ENCODE data around the gene RRAD.
A peak's percentile ranks its signal among the peaks of the same experiment; 100 is the strongest.
"Not testable (repeated sequence)": the region's sequence is repeated elsewhere in the genome, so short reads cannot be mapped to it uniquely, and the experiment has no call there.

The RRAD gene

DNA sequence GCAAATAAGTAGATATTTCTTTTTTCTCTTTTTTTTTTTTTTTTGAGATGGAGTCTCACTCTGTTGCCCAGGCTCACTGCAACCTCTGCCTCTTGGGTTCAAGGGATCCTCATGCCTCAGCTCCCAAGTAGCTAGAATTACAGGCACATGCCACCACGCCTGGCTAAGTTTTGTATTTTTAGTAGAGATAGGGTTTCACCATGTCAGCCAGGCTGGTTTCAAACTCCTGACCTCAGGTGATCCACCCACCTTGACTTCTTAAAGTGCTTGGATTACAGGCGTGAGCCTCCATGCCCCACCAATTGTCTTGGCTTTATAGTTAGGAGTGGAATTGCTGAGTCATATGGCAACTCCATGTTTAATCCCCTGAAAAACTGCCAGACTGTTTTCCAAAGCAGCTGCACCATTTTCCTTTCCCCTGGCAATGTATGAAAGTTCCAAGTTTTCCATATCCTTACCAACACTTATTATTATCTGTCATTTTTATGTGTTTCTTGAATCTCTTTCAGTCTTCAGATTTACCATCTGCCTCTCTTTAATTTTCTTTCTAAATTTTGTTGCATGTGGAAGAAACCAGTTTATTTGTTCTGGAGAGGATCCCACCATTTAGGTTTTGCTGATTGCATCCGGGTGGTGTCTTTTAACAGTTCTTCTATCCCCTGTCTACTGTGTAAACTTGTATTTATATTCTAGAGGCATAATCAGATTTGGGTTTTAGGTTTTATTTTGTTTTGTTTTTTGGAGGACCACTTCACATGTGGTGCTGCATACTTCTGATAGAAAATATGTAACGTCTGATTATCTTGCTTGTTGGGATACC lies 25.8 kb upstream of the RRAD start:
- DNase-seq = peak; percentile 25

DNA sequence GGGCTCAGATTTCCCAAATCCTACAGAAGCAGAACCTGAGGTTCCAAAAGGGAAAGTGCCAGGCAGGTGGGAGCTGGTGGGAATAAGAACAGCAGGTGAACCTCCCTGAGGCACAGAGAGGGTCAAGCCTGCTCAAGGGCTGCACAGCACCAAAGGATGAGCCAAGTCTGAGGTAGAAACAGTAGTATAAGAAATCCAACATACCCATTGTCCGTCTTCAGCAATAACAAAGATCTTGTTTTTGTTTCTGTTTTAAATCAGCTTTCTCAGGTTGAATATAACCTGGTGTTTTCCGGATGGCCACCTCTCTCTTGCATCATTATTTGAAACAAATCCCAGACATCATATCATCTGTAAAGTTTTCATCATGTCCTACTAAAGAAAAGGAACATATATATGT lies 25.1 kb upstream of the RRAD start:
- no peak for DNase-seq

DNA sequence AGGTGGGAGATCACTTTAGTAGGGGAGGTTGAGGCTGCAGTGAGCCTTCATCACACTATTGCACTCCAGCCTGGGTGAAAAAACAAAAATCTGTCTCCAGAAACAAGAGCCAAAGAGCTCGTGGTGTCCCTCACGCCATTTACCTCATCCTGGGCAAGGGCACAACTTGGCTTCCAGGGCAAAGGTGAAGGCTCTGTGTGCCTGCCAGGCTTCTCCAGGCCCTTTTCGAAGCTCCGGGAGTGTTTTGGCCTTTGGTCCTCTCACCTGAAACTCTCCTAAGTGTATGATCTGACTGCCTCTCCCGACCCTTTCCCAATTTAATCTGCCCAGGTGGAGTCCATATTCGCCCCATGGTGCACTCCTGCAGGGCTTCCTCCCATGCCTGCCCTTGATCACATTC lies 24.1 kb upstream of the RRAD start:
- no peak for DNase-seq

DNA sequence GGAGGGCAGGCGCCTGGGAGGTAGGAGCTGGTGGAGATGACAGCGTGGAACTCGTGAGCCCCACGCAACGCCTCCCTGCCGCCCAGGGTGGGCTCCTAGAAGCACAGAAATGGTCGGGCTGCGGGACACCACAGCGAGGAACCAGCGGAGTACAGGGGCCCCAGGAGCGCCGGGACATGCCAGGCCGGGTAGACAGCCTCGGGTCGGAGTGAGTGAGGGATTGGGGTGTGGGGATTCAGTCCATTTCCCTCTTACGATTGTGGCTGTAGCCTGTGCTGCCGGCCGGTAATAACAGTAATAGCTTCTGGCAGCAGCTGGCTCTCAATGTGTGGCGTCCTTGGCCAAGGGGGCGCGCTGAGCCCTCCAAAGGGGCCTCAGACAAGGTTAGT lies 23.5 kb upstream of the RRAD start:
- DNase-seq = no peak

DNA sequence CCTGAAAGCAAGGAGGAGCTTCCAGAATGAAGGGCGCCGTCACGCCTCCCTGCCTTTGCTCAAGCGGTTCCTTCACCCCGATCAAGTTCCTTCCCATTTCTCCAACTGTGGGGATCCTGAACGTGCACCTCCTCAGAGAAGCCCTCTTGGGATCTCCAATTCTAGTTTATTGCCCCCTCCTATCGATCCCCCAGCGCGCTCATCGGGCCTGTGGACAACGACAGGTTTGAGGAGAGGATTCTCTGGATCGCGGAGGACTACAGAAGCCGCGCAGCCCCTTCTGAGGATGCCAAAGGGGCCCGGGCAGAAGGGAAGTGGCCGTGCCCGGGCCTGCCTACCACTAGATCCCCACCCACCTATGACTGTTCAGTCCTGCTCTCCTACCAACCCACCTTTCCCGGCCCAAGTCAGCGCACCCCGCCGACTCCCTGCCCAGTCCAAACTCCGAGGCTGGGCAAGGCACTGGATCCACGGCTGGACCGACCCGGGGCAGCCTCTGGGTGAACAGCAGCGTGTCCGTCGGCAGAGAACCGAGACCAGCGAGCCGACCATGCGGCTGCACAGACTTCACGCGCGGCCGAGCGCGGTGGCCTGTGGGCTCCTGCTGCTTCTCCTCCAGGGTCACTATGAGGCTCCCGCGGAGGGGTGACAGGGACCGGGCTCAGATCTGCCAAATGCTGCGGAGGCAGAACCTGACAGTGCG lies 22.9 kb upstream of the RRAD start:
- no peak for DNase-seq

DNA sequence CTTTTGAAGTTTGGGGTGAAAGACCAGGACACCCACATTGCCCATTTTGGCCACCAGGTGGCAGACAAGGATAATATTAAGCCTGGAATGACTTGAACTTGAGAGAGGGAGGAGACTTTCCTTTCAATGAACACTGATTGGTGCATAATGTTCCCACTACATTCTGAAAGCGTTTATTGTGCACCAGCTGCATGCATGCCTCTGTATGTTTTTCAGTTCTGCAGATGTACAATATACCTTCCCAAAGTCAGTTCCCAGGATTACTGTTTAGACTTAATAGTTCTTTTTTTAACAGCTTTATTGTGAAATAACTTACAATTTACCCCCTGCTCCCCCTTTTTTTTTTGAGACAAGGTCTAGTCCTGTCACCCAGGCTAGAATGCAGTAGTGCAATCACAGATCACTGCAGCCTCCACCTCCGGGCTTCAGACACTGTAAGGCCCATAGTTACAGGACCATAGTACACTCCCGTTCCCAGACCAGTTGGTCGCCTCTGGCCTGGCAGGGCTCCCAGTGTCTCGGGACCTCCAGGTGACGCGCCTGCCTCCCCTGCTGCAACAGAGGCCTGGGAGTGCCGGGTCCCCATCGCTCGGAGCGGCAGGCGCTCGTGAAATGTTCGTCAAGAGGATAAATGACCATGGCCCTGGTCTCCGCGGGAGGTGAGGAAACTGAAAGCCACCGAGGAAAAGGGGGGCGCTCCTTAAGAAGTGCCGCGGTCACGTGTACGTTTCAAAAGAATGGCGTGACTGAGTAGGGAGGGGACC lies 22.1 kb upstream of the RRAD start:
- DNase-seq = peak; percentile 76

DNA sequence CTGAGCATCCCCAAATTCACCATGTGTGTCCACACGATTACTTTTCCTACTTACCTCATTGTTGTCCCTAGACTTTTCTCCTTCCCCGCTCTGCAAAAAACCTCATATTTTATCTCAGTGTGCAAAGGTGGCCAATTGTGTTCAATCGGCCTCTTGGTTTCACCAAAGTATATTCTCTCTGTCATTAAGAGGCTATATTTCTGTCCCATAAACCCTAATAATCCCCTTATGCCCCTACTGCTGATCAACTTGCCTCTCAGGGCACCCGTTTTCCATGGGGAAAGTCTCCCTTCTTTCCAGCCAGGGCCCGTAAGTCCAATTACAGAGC lies 21.6 kb upstream of the RRAD start:
- DNase-seq = no peak

DNA sequence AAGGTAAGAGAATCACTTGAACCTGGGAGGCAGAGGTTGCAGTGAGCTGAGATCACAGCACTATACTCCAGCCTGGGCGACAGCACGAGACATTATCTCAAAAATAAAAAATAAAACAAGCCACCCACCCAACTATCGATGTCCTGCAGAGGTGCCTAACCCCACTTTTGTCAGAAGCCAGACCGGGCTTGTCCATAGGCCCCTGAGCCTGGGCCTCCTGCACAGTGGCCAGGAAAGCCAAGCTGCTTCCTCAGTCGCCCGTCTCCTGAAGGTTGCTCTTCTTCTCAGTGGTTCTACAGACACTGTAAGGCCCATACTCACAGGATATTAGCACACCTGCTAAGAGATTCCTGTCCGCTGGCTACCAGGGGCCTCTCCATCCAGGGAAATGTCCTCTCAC lies 21.2 kb upstream of the RRAD start:
- DNase-seq = no peak

DNA sequence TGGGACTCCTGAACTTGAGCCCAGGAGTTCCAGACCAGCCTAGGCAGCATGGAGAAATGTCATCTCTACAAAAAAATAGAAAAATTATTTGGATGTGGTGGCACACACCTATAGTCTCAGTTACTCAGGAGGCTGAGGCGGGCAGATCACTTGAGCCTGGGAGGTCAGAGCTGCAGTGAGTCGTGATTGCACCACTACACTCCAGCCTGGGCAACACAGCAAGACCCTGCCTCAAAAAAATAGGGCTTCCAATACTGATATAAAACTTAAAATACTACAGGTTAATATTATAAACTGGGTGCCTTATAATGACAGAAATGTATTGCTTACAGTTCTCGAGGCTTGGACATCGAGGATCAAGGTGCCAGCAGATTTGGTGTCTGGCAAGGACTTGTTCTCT lies 20.6 kb upstream of the RRAD start:
- DNase-seq = no peak

DNA sequence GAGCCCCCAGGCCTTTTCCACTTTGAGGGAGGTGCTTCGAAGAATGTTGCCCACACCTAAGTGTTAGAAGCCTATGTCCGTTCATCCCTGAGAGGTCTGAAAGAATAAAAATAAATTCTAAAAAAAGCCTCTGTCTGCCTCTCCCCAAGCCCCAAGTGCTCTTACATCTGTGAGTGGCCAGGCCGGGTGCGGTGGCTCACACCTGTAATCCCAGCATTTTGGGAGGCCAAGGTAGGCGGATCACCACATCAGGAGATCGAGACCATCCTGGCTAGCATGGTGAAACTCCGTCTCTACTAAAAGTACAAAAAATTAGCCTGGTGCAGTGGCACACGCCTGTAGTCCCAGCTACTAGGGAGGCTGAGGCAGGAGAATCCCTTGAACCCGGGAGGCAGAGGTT lies 19.6 kb upstream of the RRAD start:
- DNase-seq = not testable (repeated sequence)

DNA sequence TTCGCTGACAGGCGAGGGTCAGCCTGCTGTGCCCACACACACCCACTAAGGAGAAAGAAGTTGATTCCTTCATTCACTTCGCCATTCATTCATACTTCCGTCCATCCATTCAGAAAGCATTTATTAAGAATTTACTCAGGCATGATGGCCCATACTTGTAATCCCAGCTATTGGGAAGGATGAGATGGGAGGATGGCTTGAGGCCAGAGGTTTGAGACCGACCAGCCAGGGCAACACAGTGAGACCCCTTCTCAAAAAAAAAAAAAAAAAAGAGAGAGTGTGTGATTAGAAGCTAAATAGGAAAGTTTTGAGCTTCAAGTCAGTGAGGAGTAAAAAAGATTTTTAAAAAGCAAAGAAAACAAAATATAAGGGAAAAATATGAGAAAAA lies 18.7 kb upstream of the RRAD start:
- DNase-seq = no peak

DNA sequence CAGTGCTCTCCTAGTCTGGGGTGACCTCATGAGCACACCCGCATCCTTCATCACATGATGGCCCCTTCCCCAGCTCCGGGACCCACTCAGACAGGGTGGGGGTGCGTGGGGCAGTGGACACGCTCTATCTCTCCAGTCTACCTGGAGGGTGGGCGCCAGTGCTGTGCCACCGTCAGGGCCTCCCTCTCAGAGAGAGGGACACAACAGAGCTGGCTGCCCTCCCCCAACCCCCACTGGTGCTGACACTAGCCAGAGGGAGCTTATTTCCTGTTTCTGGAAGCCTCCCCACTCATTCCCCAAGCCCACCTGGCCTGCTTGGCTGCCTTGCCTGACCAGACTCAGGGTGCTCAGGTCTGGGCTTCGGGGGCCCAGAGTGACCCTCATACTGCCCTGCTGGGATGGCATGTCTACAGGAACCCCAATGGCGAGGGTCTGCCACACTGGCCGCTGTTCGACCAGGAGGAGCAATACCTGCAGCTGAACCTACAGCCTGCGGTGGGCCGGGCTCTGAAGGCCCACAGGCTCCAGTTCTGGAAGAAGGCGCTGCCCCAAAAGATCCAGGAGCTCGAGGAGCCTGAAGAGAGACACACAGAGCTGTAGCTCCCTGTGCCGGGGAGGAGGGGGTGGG lies 18.2 kb upstream of the RRAD start:
- DNase-seq = no peak

DNA sequence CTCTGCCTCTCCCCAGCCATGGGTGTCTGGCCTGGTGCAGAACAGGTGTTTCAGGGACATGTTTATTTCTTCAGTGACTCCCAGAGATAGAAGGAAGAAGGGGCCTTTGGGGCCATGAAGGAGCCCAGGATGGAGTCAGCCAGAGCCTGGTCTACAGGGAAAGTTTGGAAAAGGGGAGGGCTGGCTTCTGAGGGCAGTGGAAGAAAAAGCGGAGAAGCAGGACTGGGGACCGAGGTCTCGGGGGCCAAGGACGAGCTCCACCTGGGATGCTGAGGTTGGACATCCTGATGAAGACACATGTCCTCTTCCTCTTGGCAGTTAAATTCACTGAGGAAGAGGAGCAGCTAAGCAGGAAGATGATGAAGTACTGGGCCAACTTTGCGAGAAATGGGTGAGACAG lies 17.6 kb upstream of the RRAD start:
- DNase-seq = no peak

DNA sequence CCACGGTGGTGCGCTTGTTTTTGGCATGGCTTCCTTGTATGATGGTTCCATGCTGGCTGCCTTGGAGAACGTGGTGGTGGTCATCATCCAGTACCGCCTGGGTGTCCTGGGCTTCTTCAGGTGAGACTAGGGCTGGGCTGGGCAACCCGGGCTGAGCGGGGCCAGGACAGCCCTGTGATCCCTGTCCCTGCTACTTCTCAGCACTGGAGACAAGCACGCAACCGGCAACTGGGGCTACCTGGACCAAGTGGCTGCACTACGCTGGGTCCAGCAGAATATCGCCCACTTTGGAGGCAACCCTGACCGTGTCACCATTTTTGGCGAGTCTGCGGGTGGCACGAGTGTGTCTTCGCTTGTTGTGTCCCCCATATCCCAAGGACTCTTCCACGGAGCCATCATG lies 14.9 kb upstream of the RRAD start:
- DNase-seq = no peak

DNA sequence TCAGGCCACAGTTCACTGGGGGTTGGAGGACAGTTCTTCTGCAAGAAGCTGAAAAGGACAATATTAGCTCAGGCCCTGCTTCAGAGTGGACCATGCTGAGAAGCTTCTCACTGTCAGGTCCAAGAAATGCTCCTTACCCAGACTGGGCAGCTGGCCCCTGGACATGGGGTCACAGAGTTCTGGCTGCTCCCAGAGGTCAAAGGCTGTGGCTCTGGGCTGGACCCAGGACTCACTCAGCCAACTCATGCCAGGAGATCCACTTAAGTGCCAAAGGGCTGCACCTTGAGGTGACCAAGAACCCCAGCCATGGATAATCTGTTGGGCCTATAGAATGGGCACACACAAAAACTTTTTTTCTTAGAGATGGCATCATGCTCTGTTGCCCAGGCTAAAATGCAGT lies 14.0 kb upstream of the RRAD start:
- DNase-seq = no peak

DNA sequence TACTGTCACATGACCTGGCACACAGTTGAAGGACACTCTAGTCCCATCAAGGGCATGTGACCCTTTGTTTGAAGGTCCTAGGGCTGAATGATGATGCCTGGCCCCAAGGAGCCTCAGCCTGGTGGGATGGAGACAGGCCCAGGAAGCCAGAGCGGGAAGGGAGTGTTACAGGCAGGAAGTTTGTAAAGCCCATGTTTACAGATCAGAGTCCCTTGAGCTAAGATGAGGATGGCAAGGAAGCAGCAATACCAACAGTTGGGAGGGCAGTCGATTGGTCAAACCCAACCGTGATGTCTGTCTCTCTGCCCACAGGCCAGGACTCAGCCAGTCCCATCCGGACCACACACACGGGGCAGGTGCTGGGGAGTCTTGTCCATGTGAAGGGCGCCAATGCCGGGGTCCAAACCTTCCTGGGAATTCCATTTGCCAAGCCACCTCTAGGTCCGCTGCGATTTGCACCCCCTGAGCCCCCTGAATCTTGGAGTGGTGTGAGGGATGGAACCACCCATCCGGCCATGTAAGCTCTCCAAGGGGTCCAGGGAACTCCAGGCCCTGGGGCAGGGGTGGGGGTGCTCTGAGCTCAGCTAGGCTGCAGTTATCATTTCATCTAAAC lies 12.5 kb upstream of the RRAD start:
- no peak for DNase-seq

DNA sequence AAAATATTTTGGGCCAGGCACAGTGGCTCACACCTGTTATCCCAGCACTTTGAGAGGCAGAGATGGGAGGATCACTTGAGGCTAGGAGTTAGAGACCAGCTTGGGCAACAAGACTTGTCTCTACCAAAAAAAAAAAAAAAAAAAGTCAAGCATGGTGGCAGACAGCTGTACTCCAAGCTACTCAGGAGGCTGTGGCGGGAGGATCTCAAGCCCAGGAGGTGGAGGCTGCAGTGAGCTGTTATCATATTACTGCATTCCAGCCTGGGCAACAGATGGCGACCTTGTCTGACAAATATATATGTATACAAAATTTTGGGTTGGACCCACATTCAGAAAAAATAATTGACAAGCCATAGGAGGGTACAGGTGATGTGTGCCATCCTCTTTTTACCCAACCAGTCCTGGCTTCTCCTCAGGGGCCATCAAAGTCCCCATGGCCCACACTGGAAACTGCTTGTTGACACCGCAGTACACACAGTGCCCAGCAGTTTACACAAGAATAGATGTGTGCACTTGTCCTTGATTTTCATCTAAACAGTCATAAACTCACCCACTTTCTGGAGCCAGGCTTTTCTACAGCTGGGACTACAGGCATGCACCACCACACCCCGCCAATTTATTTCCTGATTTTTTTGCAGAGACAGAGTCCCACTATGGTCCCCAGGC lies 11.7 kb upstream of the RRAD start:
- no peak for DNase-seq

DNA sequence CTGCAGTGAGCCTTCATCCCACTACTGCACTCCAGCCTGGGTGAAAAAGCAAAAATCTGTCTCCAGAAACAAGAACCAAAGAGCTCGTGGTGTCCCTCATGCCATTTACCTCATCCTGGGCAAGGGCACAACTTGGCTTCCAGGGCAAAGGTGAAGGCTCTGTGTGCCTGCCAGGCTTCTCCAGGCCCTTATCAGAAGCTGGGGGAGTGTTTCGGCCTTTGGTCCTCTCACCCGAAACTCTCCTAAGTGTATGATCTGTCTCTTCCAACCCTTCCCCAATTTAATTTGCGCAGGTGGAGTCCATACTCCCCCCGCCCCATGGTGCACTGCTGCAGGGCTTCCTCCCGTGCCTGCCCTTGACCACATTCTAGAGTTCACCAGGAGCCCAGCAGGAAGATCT lies 11.1 kb upstream of the RRAD start:
- DNase-seq = no peak

DNA sequence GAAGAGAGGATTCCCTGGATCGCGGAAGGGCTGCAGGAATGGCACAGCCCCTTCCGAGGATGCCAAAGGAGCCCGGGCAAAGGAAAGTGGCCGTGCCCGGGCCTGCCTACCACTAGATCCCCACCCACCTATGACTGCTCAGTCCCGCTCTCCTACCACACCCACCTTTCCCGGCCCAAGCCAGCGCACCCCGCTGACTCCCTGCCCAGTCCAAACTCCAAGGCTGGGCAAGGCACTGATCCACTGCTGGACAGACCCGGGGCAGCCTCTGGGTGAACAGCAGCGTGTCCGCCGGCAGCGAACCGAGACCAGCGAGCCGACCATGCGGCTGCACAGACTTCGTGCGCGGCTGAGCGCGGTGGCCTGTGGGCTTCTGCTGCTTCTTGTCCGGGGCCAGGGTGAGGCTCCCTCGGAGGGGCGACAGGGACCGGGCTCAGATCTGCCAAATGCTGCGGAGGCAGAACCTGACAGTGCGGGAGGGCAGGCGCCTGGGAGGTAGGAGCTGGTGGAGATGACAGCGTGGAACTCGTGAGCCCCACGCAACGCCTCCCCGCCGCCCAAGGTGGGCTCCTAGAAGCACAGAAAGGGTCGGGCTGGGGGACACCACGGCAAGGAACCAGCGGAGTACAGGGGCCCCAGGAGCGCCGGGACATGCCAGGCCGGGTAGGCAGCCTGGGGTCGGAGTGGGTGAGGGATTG lies 10.1 kb upstream of the RRAD start, which contains the start of gene CES2:
TSS of gene CES2 (plus strand) at position 203 of the 698 bp plus-strand sequence. CDS start at position 323, 120 bp downstream.
- DNase-seq = no peak

DNA sequence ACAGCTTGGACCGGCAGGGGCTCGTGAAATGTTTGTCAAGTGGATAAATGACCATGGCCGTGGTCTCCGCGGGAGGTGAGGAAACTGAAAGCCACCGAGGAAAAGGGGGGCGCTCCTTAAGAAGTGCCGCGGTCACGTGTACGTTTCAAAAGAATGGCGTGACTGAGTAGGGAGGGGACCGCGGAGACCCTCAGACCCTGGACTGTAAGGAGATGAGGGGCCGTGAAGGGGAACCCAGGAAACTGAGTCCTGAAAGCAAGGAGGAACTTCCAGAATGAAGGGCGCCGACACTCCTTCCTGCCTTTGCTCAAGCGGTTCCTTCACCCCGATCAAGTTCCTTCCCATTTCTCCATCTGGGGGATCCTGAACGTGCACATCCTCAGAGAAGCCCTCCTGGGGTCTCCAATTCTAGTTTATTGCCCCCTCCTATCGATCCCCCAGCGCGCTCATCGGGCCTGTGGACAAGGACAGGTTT lies 9.5 kb upstream of the RRAD start:
- not testable (repeated sequence) for DNase-seq

DNA sequence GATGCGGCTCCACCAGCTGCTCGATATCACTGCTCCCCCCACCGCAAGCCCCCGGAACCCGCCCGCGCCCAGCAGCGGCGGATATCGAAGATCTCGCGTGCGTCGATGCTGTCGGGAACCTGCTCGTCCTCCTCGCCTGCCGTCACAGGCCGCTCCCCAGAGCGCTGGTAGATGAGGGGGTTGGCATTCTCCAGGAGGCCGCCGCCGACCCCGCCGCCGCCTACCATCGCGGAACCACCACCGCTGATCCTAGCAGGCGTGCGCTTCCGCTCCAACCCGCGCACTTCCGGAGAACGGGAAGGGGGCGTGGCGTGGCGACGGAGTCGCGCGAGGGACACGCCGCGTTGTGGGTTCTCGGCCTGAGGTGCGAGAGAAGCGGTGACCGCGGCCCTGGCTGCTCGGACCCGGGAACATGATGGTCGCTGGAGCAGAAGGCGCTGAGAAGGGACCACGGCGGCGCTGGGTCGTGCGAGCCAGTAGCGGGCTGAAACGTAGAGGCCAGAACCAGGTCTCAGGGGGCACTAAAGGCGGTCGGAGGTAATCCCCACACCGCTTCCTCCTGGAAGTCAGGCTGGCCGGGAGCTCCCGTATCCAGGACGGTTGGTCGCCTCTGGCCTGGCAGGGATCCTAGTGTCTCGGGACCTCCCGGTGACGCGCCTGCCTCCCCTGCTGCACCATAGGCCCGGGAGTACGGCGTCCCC lies 9.0 kb upstream of the RRAD start, which contains the start of gene CIAO2B:
TSS of gene CIAO2B (minus strand) at position 265 of the 701 bp plus-strand sequence. CDS start at position 227, 38 bp downstream.
- DNase-seq = peak; percentile 76

All from NCI-H2171 treated with DMSO at 0.1 percent for 48 hours (cell line).